Esophagus mucosa (tissue), 1 donor: ENCODE measurements around the gene SH2D6. TPM values are rescaled to one million over a fixed set of nuclear protein-coding genes. Genes with fewer than 3 reads are reported as not detected.

Experiments used
- ATAC-seq: fragments of 200-7000 bp; cut with Tn5 transposase; one replicate; pipeline ENCODE4 v1.9.1; 2020
- total RNA-seq: library from RNA; stranded (reverse); gene quantifications from one replicate; pipeline ENCODE4 v1.2.4, GENCODE V29; 2023
- donor health status: DM: yes; HTN: yes; CAD: no.

The SH2D6 gene
- total RNA-seq, 1 donor from 2014 or later, result 0.12 TPM

GRCh38 chr2:85440729-85441128 lies 22.2 kb downstream of the SH2D6 start:
- ATAC-seq, result peak; percentile 44

GRCh38 chr2:85441864-85442263 lies 23.4 kb downstream of the SH2D6 start:
- ATAC-seq, result no peak

GRCh38 chr2:85444629-85445172 lies 26.2 kb downstream of the SH2D6 start:
- no peak for ATAC-seq

- peak; percentile 59 for ATAC-seq
Observed at GRCh38 chr2:85445316-85446295, 27.1 kb downstream of the SH2D6 start.

GRCh38 chr2:85446296-85447221 lies 28.0 kb downstream of the SH2D6 start:
- peak; percentile 27 for ATAC-seq

- no peak for ATAC-seq
Observed at GRCh38 chr2:85447222-85447585, 28.7 kb downstream of the SH2D6 start.

GRCh38 chr2:85448461-85449213 lies 30.1 kb downstream of the SH2D6 start:
- ATAC-seq, result no peak

GRCh38 chr2:85449214-85449588 lies 30.7 kb downstream of the SH2D6 start:
- ATAC-seq, result no peak

GRCh38 chr2:85452237-85452636 lies 33.7 kb downstream of the SH2D6 start:
- ATAC-seq, result no peak

- no peak for ATAC-seq
Observed at GRCh38 chr2:85453571-85453970, 35.1 kb downstream of the SH2D6 start.

GRCh38 chr2:85455552-85456090 lies 37.1 kb downstream of the SH2D6 start:
- no peak for ATAC-seq

GRCh38 chr2:85457043-85457442 lies 38.5 kb downstream of the SH2D6 start:
- ATAC-seq, result no peak

GRCh38 chr2:85457877-85458316 lies 39.4 kb downstream of the SH2D6 start:
- ATAC-seq, result peak; percentile 95

- no peak for ATAC-seq
Observed at GRCh38 chr2:85458601-85459563, 40.4 kb downstream of the SH2D6 start.

- no peak for ATAC-seq
Observed at GRCh38 chr2:85459771-85460170, 41.3 kb downstream of the SH2D6 start.

GRCh38 chr2:85462322-85462721 lies 43.8 kb downstream of the SH2D6 start:
- no peak for ATAC-seq

GRCh38 chr2:85468096-85468703 lies 49.7 kb downstream of the SH2D6 start:
- no peak for ATAC-seq

- peak; percentile 68 for ATAC-seq
Observed at GRCh38 chr2:85468704-85469349, 50.3 kb downstream of the SH2D6 start.
